ENCODE data around the gene DOK7. TPM values are rescaled to one million over a fixed set of nuclear protein-coding genes. Genes with fewer than 3 reads are reported as not detected.
"Not testable (repeated sequence)": the region's sequence is repeated elsewhere in the genome, so short reads cannot be mapped to it uniquely, and the experiment has no call there.

Gene DOK7
- total RNA-seq, 1 donor from 2014 or later = not detected

GRCh38 chr4:3510481-3510880, 47.4 kb downstream of the DOK7 start:
- H3K4me3 Mint-ChIP-seq = no peak overlapping the region
- no peaks in the 10 kb centered on the region for H3K9me3 Mint-ChIP-seq
- intact Hi-C loops (cut with micrococcal nuclease) = no loop called here
- H3K27ac Mint-ChIP-seq = no peak overlapping the region
- H3K27me3 Mint-ChIP-seq = no peaks in the 10 kb centered on the region
- DNase-seq = no peak
- peaks cover 5% of the 10 kb centered on the region for H3K4me1 Mint-ChIP-seq
- H3K36me3 Mint-ChIP-seq (ENCODE audit: low read depth) = peaks cover 60% of the 10 kb centered on the region

- H3K36me3 Mint-ChIP-seq (ENCODE audit: low read depth) = peaks cover 62% of the 10 kb centered on the region
- H3K4me3 Mint-ChIP-seq = no peak overlapping the region
These were observed 48.1 kb downstream of the DOK7 start for GRCh38 chr4:3511187-3511586.

GRCh38 chr4:3511601-3512000, 48.5 kb downstream of the DOK7 start:
- H3K4me3 Mint-ChIP-seq; H3K4me1 Mint-ChIP-seq; DNase-seq; H3K27ac Mint-ChIP-seq; H3K9me3 Mint-ChIP-seq; intact Hi-C loops (cut with micrococcal nuclease); H3K27me3 Mint-ChIP-seq: not testable (repeated sequence)
- H3K36me3 Mint-ChIP-seq (ENCODE audit: low read depth) = peaks cover 65% of the 10 kb centered on the region

More at GRCh38 chr4:3511187-3511586, 48.1 kb downstream of the DOK7 start:
- H3K27me3 Mint-ChIP-seq = no peaks in the 10 kb centered on the region
- no peak for DNase-seq
- peaks cover 5% of the 10 kb centered on the region for H3K4me1 Mint-ChIP-seq
- H3K9me3 Mint-ChIP-seq = no peaks in the 10 kb centered on the region
- intact Hi-C loops (cut with micrococcal nuclease) = no loop called here
- H3K27ac Mint-ChIP-seq = no peak overlapping the region

GRCh38 chr4:3512279-3512678, 49.2 kb downstream of the DOK7 start:
- no peak for DNase-seq
- peaks cover 61% of the 10 kb centered on the region for H3K36me3 Mint-ChIP-seq (ENCODE audit: low read depth)
- H3K4me1 Mint-ChIP-seq = peaks cover 5% of the 10 kb centered on the region
- no peaks in the 10 kb centered on the region for H3K9me3 Mint-ChIP-seq
- intact Hi-C loops (cut with micrococcal nuclease) = no loop called here
- no peak overlapping the region for H3K27ac Mint-ChIP-seq
- no peaks in the 10 kb centered on the region for H3K27me3 Mint-ChIP-seq
- no peak overlapping the region for H3K4me3 Mint-ChIP-seq

- Mint-ChIP-seq H3K9me3 (no peaks in the 10 kb centered on the region), H3K4me3 (no peak overlapping the region), H3K36me3 (ENCODE audit: low read depth) (peaks cover 58% of the 10 kb centered on the region), H3K27me3 (no peaks in the 10 kb centered on the region), H3K27ac (no peak overlapping the region), H3K4me1 (peaks cover 5% of the 10 kb centered on the region)
- no peak for DNase-seq
- intact Hi-C loops (cut with micrococcal nuclease) = no loop called here
These were observed 49.6 kb downstream of the DOK7 start for GRCh38 chr4:3512719-3513118.

GRCh38 chr4:3513807-3514206, 50.7 kb downstream of the DOK7 start:
- H3K4me1 Mint-ChIP-seq = no peaks in the 10 kb centered on the region
- intact Hi-C loops (cut with micrococcal nuclease) = no loop called here
- peaks cover 51% of the 10 kb centered on the region for H3K36me3 Mint-ChIP-seq (ENCODE audit: low read depth)
- no peak overlapping the region for H3K4me3 Mint-ChIP-seq
- no peaks in the 10 kb centered on the region for H3K9me3 Mint-ChIP-seq
- no peak overlapping the region for H3K27ac Mint-ChIP-seq
- no peak for DNase-seq
- no peaks in the 10 kb centered on the region for H3K27me3 Mint-ChIP-seq

- DNase-seq = no peak
- Mint-ChIP-seq H3K36me3 (ENCODE audit: low read depth) (peaks cover 49% of the 10 kb centered on the region), H3K27ac (no peak overlapping the region), H3K4me1 (no peaks in the 10 kb centered on the region), H3K9me3 (no peaks in the 10 kb centered on the region), H3K4me3 (no peak overlapping the region), H3K27me3 (no peaks in the 10 kb centered on the region)
- intact Hi-C loops (cut with micrococcal nuclease) = no loop called here
These were observed 51.2 kb downstream of the DOK7 start for GRCh38 chr4:3514221-3514780.

- H3K9me3 Mint-ChIP-seq = no peaks in the 10 kb centered on the region
- DNase-seq = no peak
- no peaks in the 10 kb centered on the region for H3K27me3 Mint-ChIP-seq
- intact Hi-C loops (cut with micrococcal nuclease) = no loop called here
- H3K4me1 Mint-ChIP-seq = no peaks in the 10 kb centered on the region
- no peak overlapping the region for H3K27ac Mint-ChIP-seq
- peaks cover 46% of the 10 kb centered on the region for H3K36me3 Mint-ChIP-seq (ENCODE audit: low read depth)
- no peak overlapping the region for H3K4me3 Mint-ChIP-seq
These were observed 51.8 kb downstream of the DOK7 start for GRCh38 chr4:3514806-3515501.

- no peak overlapping the region for H3K4me3 Mint-ChIP-seq
- H3K27me3 Mint-ChIP-seq = no peaks in the 10 kb centered on the region
- peaks cover 43% of the 10 kb centered on the region for H3K36me3 Mint-ChIP-seq (ENCODE audit: low read depth)
These were observed 52.5 kb downstream of the DOK7 start for GRCh38 chr4:3515646-3516045.

GRCh38 chr4:3516061-3516835, 53.1 kb downstream of the DOK7 start:
- Mint-ChIP-seq H3K4me1 (no peaks in the 10 kb centered on the region), H3K4me3 (no peak overlapping the region), H3K27ac (no peak overlapping the region), H3K27me3 (no peaks in the 10 kb centered on the region), H3K36me3 (ENCODE audit: low read depth) (peaks cover 38% of the 10 kb centered on the region), H3K9me3 (no peaks in the 10 kb centered on the region)
- intact Hi-C loops (cut with micrococcal nuclease) = no loop called here
- no peak for DNase-seq

More at GRCh38 chr4:3515646-3516045, 52.5 kb downstream of the DOK7 start:
- Mint-ChIP-seq H3K4me1 (no peaks in the 10 kb centered on the region), H3K27ac (no peak overlapping the region), H3K9me3 (no peaks in the 10 kb centered on the region)
- intact Hi-C loops (cut with micrococcal nuclease) = no loop called here
- no peak for DNase-seq

- Mint-ChIP-seq H3K9me3 (no peaks in the 10 kb centered on the region), H3K4me3 (no peak overlapping the region), H3K27ac (no peak overlapping the region), H3K36me3 (ENCODE audit: low read depth) (peaks cover 40% of the 10 kb centered on the region), H3K27me3 (no peaks in the 10 kb centered on the region), H3K4me1 (no peaks in the 10 kb centered on the region)
- intact Hi-C loops (cut with micrococcal nuclease) = no loop called here
- DNase-seq = no peak
These were observed 54.0 kb downstream of the DOK7 start for GRCh38 chr4:3516836-3517730.

GRCh38 chr4:3517731-3518510, 54.8 kb downstream of the DOK7 start:
- peaks cover 31% of the 10 kb centered on the region for H3K36me3 Mint-ChIP-seq (ENCODE audit: low read depth)
- no peak for DNase-seq
- H3K27ac Mint-ChIP-seq = no peak overlapping the region
- H3K27me3 Mint-ChIP-seq = no peaks in the 10 kb centered on the region
- H3K4me1 Mint-ChIP-seq = no peaks in the 10 kb centered on the region
- H3K9me3 Mint-ChIP-seq = no peaks in the 10 kb centered on the region
- no peak overlapping the region for H3K4me3 Mint-ChIP-seq
- intact Hi-C loops (cut with micrococcal nuclease) = no loop called here

- no peaks in the 10 kb centered on the region for H3K9me3 Mint-ChIP-seq
- no peaks in the 10 kb centered on the region for H3K27me3 Mint-ChIP-seq
- intact Hi-C loops (cut with micrococcal nuclease) = no loop called here
- no peak overlapping the region for H3K27ac Mint-ChIP-seq
- H3K36me3 Mint-ChIP-seq (ENCODE audit: low read depth) = peaks cover 28% of the 10 kb centered on the region
- DNase-seq = no peak
- H3K4me3 Mint-ChIP-seq = no peak overlapping the region
- H3K4me1 Mint-ChIP-seq = no peaks in the 10 kb centered on the region
These were observed 55.4 kb downstream of the DOK7 start for GRCh38 chr4:3518511-3518880.
